GM12878 (cell line): ENCODE measurements around the gene IL27RA. TPM values are rescaled to one million over a fixed set of nuclear protein-coding genes. Genes with fewer than 3 reads are reported as not detected.

ENCODE experiments used
- ATAC-seq: fragments of 200-7000 bp; cut with Tn5 transposase; 3 replicates; pipeline ENCODE4 v1.9.1; 2020; ENCODE audit warnings: mild to moderate bottlenecking, moderate library complexity
- BruUV-seq: library from RNA; stranded (reverse); fragments of 400-500 nt; replicated peaks from 2 replicates; lab custom pipeline; 2021; lab: Mats Ljungman, UMichigan
- CTCF ChIA-PET: fragments of 300-600 bp; sonication (Branson Sonifier 250); formaldehyde crosslinking; extraction: SDS; loops from one replicate; lab custom pipeline; 2021; ENCODE audit warnings: inconsistent platforms; lab: Yijun Ruan, JAX
- POLR2A ChIA-PET: fragments of 350-600 bp; formaldehyde crosslinking; extraction: SDS; loops from one replicate; lab custom pipeline; 2021; ENCODE audit warnings: inconsistent platforms; lab: Charles Lee
- RAD21 ChIA-PET: fragments of 300-600 bp; sonication (Branson Sonifier 250); formaldehyde crosslinking; loops from one replicate; lab custom pipeline; 2023; ENCODE audit warnings: antibody characterized with exemption; ENCODE audit not compliant: unreplicated experiment; lab: Charles Lee
- SMC1A ChIA-PET: fragments of 300-600 bp; sonication (Branson Sonifier 250); formaldehyde crosslinking; loops from one replicate; lab custom pipeline; 2023; ENCODE audit not compliant: unreplicated experiment, uncharacterized antibody; lab: Charles Lee
- DNase-seq: peaks from one replicate; pipeline ENCODE4 v3.0.0-alpha.2; 2011; ENCODE audit warnings: low read depth, low spot score
- FAIRE-seq: peaks from 3 replicates; lab custom pipeline; 2011; peaks lifted over from hg19 to GRCh38; lab: Jason Lieb, UNC
- H2AFZ ChIP-seq: 2 replicates; pipeline ENCODE4 v1.6.0; 2011; ENCODE audit warnings: low read depth, low read length, control low read depth; ENCODE audit not compliant: control insufficient read depth
- H3K27ac ChIP-seq: 2 replicates; pipeline ENCODE4 v1.5.1; 2011; ENCODE audit warnings: control low read depth; ENCODE audit not compliant: control insufficient read depth, insufficient read depth
- H3K27me3 ChIP-seq, 2 experiments: replicated peaks in 1 of 2; 2 replicates each; pipeline versions ENCODE4 v1.6.0 to v1.6.1; 2011; ENCODE audit warnings: low read length in 1 of 2; ENCODE audit not compliant: control insufficient read depth in 2 of 2, insufficient read depth in 2 of 2
- H3K36me3 ChIP-seq, 2 experiments: 2 replicates each; pipeline ENCODE4 v1.5.1; 2011; ENCODE audit warnings: low read length in 1 of 2; ENCODE audit not compliant: control insufficient read depth in 2 of 2, insufficient read depth in 2 of 2
- H3K4me1 ChIP-seq: 2 replicates; pipeline ENCODE4 v1.6.1; 2011; ENCODE audit warnings: mild to moderate bottlenecking, low read length, moderate library complexity, mixed read lengths; ENCODE audit not compliant: control insufficient read depth, insufficient read depth
- H3K4me2 ChIP-seq: 2 replicates; pipeline ENCODE4 v1.6.0; 2011; ENCODE audit warnings: control low read depth; ENCODE audit not compliant: control insufficient read depth, insufficient read depth
- H3K4me3 ChIP-seq: fragments of 200-600 bp; sonication (generic); 2 replicates; pipeline ENCODE4 v1.5.1; 2016
- H3K79me2 ChIP-seq: 2 replicates; pipeline ENCODE4 v1.6.0; 2011; ENCODE audit warnings: low read length; ENCODE audit not compliant: control insufficient read depth, insufficient read depth
- H3K9ac ChIP-seq: 2 replicates; pipeline ENCODE4 v1.8.0; 2011; ENCODE audit warnings: low read length, control low read depth, mixed read lengths; ENCODE audit not compliant: control insufficient read depth, insufficient read depth
- H3K9me3 ChIP-seq: replicated peaks from 3 replicates; pipeline ENCODE4 v1.5.1; 2011; ENCODE audit warnings: mild to moderate bottlenecking, low read length; ENCODE audit not compliant: control insufficient read depth, insufficient read depth
- H4K20me1 ChIP-seq: 2 replicates; pipeline ENCODE4 v1.6.0; 2011; ENCODE audit not compliant: control insufficient read depth, insufficient read depth
- CREM ChIP-seq: IDR thresholded peaks from 2 replicates; pipeline ENCODE4 v1.6.1; 2014; ENCODE audit warnings: antibody characterized with exemption, low read depth
- DPF2 ChIP-seq: fragments of 450-650 bp; IDR thresholded peaks from 2 replicates; pipeline ENCODE4 v1.6.1; 2017; ENCODE audit warnings: mild to moderate bottlenecking
- EP300 ChIP-seq, 2 experiments: fragments of 150-350 bp in 1 of 2; IDR thresholded peaks; 2 replicates each; pipeline ENCODE4 v1.6.1; 2011 to 2012; ENCODE audit warnings: low read depth in 2 of 2, low read length in 2 of 2, borderline replicate concordance in 1 of 2, improper control_type of control experiment in 1 of 2, inconsistent platforms in 1 of 2; ENCODE audit not compliant: control insufficient read depth in 1 of 2
- ETV6 ChIP-seq, 2 experiments: fragments of 450-650 bp in 1 of 2; IDR thresholded peaks in 1 of 2; conservative IDR thresholded peaks in 1 of 2; 2 replicates each; pipeline ENCODE4 v1.6.1; 2014; ENCODE audit warnings: antibody characterized with exemption in 1 of 2, borderline replicate concordance in 1 of 2, low read depth in 1 of 2, mild to moderate bottlenecking in 1 of 2, moderate library complexity in 1 of 2
- IKZF1 ChIP-seq: fragments of 450-650 bp; conservative IDR thresholded peaks from 2 replicates; pipeline ENCODE4 v1.6.1; 2017; ENCODE audit warnings: antibody characterized with exemption, mild to moderate bottlenecking
- MEF2B ChIP-seq: fragments of 450-650 bp; IDR thresholded peaks from 2 replicates; pipeline ENCODE4 v1.6.1; 2018; ENCODE audit warnings: mild to moderate bottlenecking, moderate library complexity; ENCODE audit not compliant: partially characterized antibody, poor library complexity, severe bottlenecking
- MXI1 ChIP-seq: fragments of 150-350 bp; IDR thresholded peaks from 2 replicates; pipeline ENCODE4 v1.6.1; 2011; ENCODE audit warnings: low read depth, mild to moderate bottlenecking, inconsistent platforms, low read length, improper control_type of control experiment
- NFYB ChIP-seq: IDR thresholded peaks from 2 replicates; pipeline ENCODE4 v1.6.1; 2011; ENCODE audit warnings: low read depth, mild to moderate bottlenecking, low read length, improper control_type of control experiment, moderate library complexity; ENCODE audit not compliant: insufficient read depth
- PML ChIP-seq: IDR thresholded peaks from 2 replicates; pipeline ENCODE4 v1.6.1; 2012; ENCODE audit warnings: low read length, inconsistent platforms
- RCOR1 ChIP-seq: conservative IDR thresholded peaks from 2 replicates; pipeline ENCODE4 v1.6.1; 2012; ENCODE audit warnings: low read depth, low read length, improper control_type of control experiment
- RFX5 ChIP-seq: IDR thresholded peaks from 2 replicates; pipeline ENCODE4 v1.6.1; 2011; ENCODE audit warnings: low read depth, low read length, improper control_type of control experiment
- SMAD1 ChIP-seq: fragments of 450-650 bp; IDR thresholded peaks from 2 replicates; pipeline ENCODE4 v1.6.1; 2018; ENCODE audit warnings: mild to moderate bottlenecking, low read depth; ENCODE audit not compliant: partially characterized antibody
- SPI1 ChIP-seq: IDR thresholded peaks from 2 replicates; pipeline ENCODE4 v1.6.1; 2011; ENCODE audit warnings: low read depth, mild to moderate bottlenecking, low read length, moderate library complexity, borderline replicate concordance; ENCODE audit not compliant: insufficient read depth
- TBL1XR1 ChIP-seq: IDR thresholded peaks from 2 replicates; pipeline ENCODE4 v1.6.1; 2012; ENCODE audit warnings: low read depth, low read length, improper control_type of control experiment
- TCF3 ChIP-seq: IDR thresholded peaks from 2 replicates; pipeline ENCODE4 v1.6.1; 2012; ENCODE audit warnings: low read depth, mild to moderate bottlenecking, low read length, borderline replicate concordance; ENCODE audit not compliant: insufficient read depth
- YY1 ChIP-seq: IDR thresholded peaks from 2 replicates; pipeline ENCODE4 v1.6.1; 2011; ENCODE audit warnings: low read depth, mild to moderate bottlenecking, low read length
- WGBS: methylation state at CpG from one replicate; pipeline ENCODE4 v1.1.6; 2016; ENCODE audit warnings: low lambda C conversion rate; ENCODE audit not compliant: insufficient replicate concordance, insufficient coverage; ENCODE audit errors: missing lambda C conversion rate; 5-methylcytosine and 5-hydroxymethylcytosine counted together
- in situ Hi-C: fragments of 300-500 bp; cut with MboI; formaldehyde crosslinking; loops from 9 replicates; pipeline ENCODE4 v1.14.3; 2018; ENCODE audit warnings: mixed read lengths
- intact Hi-C: fragments of 100-400 bp; cut with micrococcal nuclease; formaldehyde crosslinking; loops from one replicate; pipeline ENCODE4 v1.14.2; 2022; ENCODE audit not compliant: unreplicated experiment
- polyA plus RNA-seq, 11 experiments: library from polyadenylated mRNA; depleted of rRNA in 4 of 11; unstranded in 6 of 11; stranded (reverse) in 5 of 11; fragments of >200 nt; fragmentation: Nextera tagmentation in 4 of 11; fragmentation: Illumina TruSeq in 1 of 11; extraction: Ambion mirVana in 4 of 11; extraction: Trizol in 1 of 11; gene quantifications; 1 replicate in 1 of 11; 2 replicates in 10 of 11; pipeline versions ENCODE4 v1.2.1 to v1.2.3, GENCODE V29; 2011 to 2016; ENCODE audit warnings: inconsistent platforms in 2 of 11, missing spikeins in 2 of 11, low read depth in 1 of 11
- total RNA-seq, 4 experiments: library from RNA; depleted of rRNA in 3 of 4; stranded (reverse); fragments of >200 nt in 3 of 4; fragmentation: Illumina TruSeq in 1 of 4; extraction: Trizol in 1 of 4; gene quantifications; 2 replicates each; pipeline versions ENCODE4 v1.2.1 to v1.2.3, GENCODE V29; 2013 to 2021
- TF ChIP-seq, protein P1 (sequence below): IDR thresholded peaks from 2 replicates; pipeline ENCODE4 v1.6.1; 2012; ENCODE audit warnings: low read depth, low read length, improper control_type of control experiment
- TF ChIP-seq, protein P2 (sequence below): fragments of 450-650 bp; formaldehyde crosslinking; IDR thresholded peaks from 2 replicates; pipeline ENCODE4 v1.4.0; 2022; ENCODE audit warnings: mild to moderate bottlenecking, moderate library complexity

Gene IL27RA
- total and polyA plus RNA-seq, 10 of the 15 experiments (the other 5 are each of a cell fraction or from before 2014, with no cell fraction given): 8.4 to 63.5 (median 41.2) TPM

DNA sequence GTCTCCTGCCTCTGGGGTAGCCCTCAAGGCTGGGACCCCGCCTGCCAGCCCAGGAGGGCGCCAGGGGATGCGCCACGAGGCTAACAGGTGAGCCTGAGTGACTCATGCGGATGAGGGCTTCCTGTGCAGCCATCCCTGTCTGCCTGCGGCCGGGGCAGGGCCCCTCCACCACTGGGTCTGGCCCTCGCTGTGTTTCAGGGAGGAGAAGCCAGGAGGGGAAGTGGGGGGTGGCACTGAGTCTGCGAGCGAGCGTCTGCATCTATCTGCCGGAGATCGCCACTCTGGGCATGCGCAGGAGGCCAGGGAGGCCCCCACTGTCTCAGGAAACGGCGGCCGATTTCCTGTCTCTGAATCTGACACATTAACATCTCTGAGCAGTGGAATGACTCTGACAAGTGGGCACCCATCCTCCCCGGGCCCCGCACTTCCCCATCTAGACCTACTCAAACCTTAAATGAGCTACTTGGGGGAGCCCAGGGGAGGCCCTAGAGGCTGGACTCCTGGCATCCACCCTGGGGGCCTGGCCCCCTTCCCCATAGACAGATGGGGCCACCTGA, 45.1 kb upstream of the IL27RA start:
- ChIA-PET SMC1A (interaction anchor here (0.5 to 3.6 kb wide), 8 partner anchors 14 to 91 kb away, joined by 3 to 18 read pairs (median 4); partner anchors contain the start of genes IL27RA and RLN3), RAD21 (interaction anchor here (0.6 to 4.2 kb wide), 6 partner anchors 10 to 56 kb away, joined by 3 to 35 read pairs (median 4); partner anchors contain the start of genes DCAF15, IL27RA and RFX1), CTCF (interaction anchor here (0.8 to 2.7 kb wide), 6 partner anchors 13 to 129 kb away, joined by 3 to 13 read pairs (median 6); partner anchors contain the start of gene IL27RA), POLR2A (interaction anchor here (1.0 to 6.5 kb wide), 6 partner anchors 12 to 73 kb away, joined by 3 to 49 read pairs (median 6); partner anchors contain the start of genes IL27RA and RFX1)
- H3K4me3 ChIP-seq: peak overlapping the region; percentile 49; the same call in 1 of the 2 replicates
- ATAC-seq (peak; percentile 97), FAIRE-seq (peak; percentile 92), DNase-seq (peak; percentile 93)
- H3K36me3 ChIP-seq: no peaks in the 10 kb centered on the region; a peak in 2 of 4 replicates
- in situ Hi-C loops: no loop called here
- peak overlapping the region; percentile 94 for H3K27ac ChIP-seq
- peak overlapping the region; percentile 87 for H3K4me2 ChIP-seq
- no TSS peak for BruUV-seq
- no peaks in the 10 kb centered on the region for H4K20me1 ChIP-seq
- no peaks in the 10 kb centered on the region for H3K27me3 ChIP-seq
- H3K9me3 ChIP-seq: no peaks in the 10 kb centered on the region
- H3K4me1 ChIP-seq: peaks cover 27% of the 10 kb centered on the region
- WGBS: under 1% methylated on average over 19 of the region's 19 CpGs
- intact Hi-C loops: loop anchor here (2.0 to 10.0 kb wide), 3 partner anchors 18 to 48 kb away; partner anchors contain the start of genes DCAF15 and IL27RA
- H3K9ac ChIP-seq: peak overlapping the region; percentile 76
- peak overlapping the region; percentile 63 for H2AFZ ChIP-seq
- no peaks in the 10 kb centered on the region for H3K79me2 ChIP-seq
- peak; percentile 35; the same call in 1 of the 2 replicates for TF ChIP-seq CREM
- peak; percentile 49 for TF ChIP-seq YY1
- TF ChIP-seq MXI1: peak; percentile 55; the same call in 1 of the 2 replicates
- TF ChIP-seq TCF3: peak; percentile 85
- TF ChIP-seq DPF2: 0 out of 2 replicates have a peak, but pooled peaks have one; percentile 66
- peak; percentile 47 for TF ChIP-seq MEF2B
- TF ChIP-seq RFX5: peak; percentile 42; the same call in 1 of the 2 replicates
- peak; percentile 86 for TF ChIP-seq TBL1XR1
- peak; percentile 41; the same call in 1 of the 2 replicates for TF ChIP-seq RCOR1
- TF ChIP-seq IKZF1: peak; percentile 91
- peak; percentile 90 for TF ChIP-seq SPI1
- TF ChIP-seq EP300 (IDR thresholded peaks at IDR 0.05; ENCODE audit: borderline replicate concordance in 1 of 2, control insufficient read depth in 1 of 2, low read depth in 2 of 2, low read length in 2 of 2): 0 out of 4 replicates have a peak, but pooled peaks have one; percentile 27 to 47
- TF ChIP-seq, protein P1, sequence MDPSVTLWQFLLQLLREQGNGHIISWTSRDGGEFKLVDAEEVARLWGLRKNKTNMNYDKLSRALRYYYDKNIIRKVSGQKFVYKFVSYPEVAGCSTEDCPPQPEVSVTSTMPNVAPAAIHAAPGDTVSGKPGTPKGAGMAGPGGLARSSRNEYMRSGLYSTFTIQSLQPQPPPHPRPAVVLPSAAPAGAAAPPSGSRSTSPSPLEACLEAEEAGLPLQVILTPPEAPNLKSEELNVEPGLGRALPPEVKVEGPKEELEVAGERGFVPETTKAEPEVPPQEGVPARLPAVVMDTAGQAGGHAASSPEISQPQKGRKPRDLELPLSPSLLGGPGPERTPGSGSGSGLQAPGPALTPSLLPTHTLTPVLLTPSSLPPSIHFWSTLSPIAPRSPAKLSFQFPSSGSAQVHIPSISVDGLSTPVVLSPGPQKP: peak; percentile 52; the same call in 1 of the 2 replicates
- TF ChIP-seq, protein P2, sequence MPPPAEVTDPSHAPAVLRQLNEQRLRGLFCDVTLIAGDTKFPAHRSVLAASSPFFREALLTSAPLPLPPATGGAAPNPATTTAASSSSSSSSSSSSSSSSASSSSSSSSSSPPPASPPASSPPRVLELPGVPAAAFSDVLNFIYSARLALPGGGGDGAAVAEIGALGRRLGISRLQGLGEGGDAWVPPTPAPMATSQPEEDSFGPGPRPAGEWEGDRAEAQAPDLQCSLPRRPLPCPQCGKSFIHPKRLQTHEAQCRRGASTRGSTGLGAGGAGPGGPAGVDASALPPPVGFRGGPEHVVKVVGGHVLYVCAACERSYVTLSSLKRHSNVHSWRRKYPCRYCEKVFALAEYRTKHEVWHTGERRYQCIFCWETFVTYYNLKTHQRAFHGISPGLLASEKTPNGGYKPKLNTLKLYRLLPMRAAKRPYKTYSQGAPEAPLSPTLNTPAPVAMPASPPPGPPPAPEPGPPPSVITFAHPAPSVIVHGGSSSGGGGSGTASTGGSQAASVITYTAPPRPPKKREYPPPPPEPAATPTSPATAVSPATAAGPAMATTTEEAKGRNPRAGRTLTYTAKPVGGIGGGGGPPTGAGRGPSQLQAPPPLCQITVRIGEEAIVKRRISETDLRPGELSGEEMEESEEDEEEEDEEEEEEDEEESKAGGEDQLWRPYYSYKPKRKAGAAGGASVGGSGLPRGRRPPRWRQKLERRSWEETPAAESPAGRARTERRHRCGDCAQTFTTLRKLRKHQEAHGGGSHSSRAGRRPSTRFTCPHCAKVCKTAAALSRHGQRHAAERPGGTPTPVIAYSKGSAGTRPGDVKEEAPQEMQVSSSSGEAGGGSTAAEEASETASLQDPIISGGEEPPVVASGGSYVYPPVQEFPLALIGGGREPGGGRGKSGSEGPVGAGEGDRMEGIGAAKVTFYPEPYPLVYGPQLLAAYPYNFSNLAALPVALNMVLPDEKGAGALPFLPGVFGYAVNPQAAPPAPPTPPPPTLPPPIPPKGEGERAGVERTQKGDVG (CRISPR knock-in tag): no peak
- no peak for TF ChIP-seq SMAD1
- TF ChIP-seq NFYB: 0 out of 2 replicates have a peak, but pooled peaks have one; percentile 9
- TF ChIP-seq PML: peak; percentile 23; the same call in 1 of the 2 replicates
- peak in 1 of 2 experiments; percentile 91; a peak in 2 of 4 replicates for TF ChIP-seq ETV6 (conservative IDR thresholded peaks at IDR 0.05 in 1 of 2, IDR thresholded peaks at IDR 0.05 in 1 of 2; ENCODE audit: borderline replicate concordance in 1 of 2, low read depth in 1 of 2)
